Stimulated activated CD8-positive, alpha-beta memory T cell treated with anti-CD3 and anti-CD28 coated beads, Interleukin-15, amount 100 ng/mL, for 4 hours (primary cell): ENCODE measurements around the gene MKLN1.
"Not testable (repeated sequence)": the region's sequence is repeated elsewhere in the genome, so short reads cannot be mapped to it uniquely, and the experiment has no call there.

Source experiments
- DNase-seq, 2 donors: peaks; one replicate each; pipeline ENCODE4 v3.0.0-alpha.2; 2020; ENCODE audit warnings: low read depth in 2 of 2

Gene MKLN1

DNA sequence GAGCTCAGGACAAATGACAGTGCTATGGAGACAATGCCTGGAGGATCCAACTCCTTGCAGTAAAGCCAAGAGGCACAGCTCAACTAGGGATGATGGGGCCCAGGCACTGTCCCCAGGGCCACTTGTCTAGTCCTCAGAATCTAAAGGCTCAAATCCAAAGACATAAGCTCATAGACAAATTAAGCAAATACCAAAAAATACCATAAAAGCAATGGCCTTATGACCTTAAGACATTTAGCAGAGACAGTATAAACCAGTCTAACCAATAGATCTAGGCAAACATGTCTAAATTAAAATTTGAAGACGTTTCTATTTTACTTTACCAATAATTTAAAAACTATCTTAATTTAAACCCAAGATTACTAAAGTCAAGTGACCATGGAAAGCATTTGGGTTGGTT is 14.8 kb upstream of the MKLN1 start:
- no peak for DNase-seq

DNA sequence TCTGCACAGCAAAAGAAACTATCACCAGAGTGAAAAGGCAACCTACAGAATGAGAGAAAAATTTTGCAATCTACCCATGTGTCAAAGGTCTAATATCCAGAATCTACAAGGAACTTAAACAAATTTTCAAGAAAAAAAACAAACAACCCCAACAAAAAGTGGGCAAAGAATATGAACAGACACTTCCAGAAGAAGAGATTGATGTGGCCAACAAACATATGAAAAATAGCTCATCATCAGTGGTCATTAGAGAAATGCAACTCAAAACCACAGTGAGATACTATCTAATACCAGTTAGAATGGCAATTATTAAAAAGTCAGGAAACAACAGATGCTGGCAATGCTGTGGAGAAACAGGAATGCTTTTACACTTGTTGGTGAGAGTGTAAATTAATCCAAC is 7.1 kb upstream of the MKLN1 start:
- no peak for DNase-seq

DNA sequence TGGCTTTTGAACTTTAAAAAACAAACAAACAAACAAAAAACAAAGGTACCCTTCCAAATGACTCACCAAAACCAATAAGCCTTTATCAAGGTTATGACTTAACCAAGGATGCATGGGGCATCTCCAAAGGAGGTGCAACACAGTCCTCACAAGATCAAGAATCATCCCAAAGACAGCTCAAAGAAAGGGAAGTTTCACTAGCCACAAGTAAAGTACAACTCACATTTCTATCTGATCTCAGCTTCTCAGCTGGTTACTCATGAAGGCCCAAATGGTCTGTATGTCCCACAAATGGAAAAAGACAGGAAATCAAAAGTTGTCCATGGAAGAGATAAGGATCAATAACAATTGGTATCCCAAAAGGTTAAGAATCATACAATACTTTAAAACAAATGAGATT is 6.0 kb upstream of the MKLN1 start:
- DNase-seq = no peak

DNA sequence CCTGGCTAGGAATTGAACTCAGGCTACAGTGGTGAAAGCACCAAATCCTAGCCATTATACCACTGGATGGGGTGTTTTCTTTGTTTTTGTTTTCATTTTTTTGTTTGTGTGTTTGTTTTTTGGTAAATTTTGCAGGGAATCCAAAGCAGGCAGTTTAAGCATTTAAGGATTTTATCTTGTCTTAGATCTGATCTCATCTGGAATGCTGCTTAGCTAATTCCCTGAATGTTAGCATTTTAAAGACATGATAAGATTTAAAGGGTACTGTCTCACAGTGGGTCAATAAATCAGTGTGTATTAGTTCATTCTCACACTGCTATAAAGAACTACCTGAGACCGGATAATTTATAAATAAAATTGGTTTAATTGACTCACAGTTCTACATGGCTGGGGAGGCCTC is 5.6 kb upstream of the MKLN1 start:
- DNase-seq = no peak

DNA sequence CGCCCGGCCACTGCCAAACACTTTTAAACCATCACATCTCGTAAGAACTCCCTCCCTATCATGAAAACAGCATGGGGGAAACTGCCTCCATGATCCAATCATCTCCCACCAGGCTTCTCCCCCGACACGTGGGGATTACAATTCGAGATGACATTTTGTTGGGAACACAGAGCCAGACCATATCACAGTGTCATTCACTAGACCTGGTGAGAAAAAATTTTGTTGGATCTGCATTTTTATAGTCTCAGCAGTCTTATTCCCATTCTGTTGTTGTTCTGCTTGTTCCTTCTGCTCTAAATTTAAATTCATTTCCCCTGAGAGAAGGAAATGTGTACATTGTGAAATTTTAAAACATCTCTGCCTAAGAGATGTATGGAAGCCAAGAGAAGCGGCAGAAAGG is 4.8 kb upstream of the MKLN1 start:
- DNase-seq = no peak

DNA sequence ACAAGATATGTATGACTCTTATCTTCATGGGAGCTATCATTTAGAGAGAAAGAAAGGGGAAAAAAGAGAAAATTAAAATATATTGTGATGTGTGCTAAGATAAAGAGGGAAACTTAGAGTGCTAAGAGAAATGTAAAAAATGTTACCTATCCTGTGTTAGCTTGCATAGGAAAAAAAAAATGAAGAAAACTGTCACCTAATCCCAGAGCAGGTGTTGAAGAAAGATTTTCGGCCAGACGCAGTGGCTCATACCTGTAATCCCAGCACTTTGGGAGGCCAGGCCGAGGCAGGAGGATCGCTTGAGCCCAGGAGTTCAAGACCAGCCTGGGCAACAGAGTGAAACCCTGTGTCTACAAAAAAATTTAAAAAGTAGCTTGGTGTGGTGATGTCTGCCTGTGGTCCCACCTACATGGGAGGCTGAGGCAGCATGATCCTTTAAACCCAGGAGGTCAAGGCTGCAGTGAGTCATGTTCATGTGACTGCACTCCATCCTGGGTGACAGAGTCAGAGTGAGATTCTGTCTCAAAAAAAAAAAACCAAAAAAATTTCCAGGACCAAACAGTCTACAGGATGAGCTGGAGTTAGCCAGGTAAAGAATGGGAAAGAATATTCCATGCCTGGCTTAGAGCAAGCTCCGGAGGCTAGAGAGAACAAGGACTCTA is 2.4 kb upstream of the MKLN1 start:
- DNase-seq = no peak

DNA sequence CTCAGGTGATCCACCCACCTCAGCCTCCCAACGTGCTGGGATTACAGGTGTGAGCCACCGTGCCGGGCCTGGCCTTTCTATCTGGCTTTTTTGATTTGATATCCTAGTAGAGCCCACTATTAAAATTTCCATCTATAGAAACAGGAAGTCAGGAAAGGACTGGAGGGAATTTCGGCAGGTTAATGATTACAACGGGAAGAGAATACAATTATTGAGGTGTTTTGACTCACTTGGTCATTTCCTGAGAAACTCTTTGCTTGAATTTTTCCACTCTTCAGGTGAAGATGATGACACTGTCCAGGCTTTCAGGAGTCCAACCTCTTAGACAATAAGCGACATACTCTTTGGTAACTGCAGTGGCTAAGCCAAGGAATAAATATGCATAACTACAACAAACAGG is 1.1 kb upstream of the MKLN1 start:
- DNase-seq = no peak

DNA sequence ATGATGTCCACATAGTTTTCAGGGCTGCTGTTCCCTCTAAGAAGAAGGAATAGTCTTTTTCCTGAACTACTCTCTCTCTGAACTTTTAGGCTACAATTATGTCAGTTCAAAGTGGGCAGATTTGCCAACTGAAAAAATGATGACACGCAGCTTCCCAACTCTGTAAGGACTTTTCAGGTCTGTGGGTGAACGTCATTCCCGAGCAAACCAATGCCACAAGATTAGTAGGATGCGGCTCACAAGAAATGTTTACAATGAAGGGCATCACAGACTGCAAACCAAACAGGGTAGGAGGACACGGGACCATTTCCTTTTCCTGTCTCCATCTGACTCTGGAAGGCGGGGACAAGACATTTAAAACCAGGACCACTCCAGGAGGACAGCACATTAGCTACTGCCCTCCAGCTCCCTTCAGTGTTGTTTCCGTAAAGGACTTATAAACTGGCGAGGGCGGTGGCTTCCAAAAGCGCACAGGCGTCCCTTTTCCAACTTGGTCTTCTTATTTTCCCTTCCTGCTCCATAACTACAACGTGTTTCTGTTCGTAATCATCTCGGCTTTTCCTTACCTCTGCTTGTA is 539 bp upstream of the MKLN1 start:
- no peak for DNase-seq

DNA sequence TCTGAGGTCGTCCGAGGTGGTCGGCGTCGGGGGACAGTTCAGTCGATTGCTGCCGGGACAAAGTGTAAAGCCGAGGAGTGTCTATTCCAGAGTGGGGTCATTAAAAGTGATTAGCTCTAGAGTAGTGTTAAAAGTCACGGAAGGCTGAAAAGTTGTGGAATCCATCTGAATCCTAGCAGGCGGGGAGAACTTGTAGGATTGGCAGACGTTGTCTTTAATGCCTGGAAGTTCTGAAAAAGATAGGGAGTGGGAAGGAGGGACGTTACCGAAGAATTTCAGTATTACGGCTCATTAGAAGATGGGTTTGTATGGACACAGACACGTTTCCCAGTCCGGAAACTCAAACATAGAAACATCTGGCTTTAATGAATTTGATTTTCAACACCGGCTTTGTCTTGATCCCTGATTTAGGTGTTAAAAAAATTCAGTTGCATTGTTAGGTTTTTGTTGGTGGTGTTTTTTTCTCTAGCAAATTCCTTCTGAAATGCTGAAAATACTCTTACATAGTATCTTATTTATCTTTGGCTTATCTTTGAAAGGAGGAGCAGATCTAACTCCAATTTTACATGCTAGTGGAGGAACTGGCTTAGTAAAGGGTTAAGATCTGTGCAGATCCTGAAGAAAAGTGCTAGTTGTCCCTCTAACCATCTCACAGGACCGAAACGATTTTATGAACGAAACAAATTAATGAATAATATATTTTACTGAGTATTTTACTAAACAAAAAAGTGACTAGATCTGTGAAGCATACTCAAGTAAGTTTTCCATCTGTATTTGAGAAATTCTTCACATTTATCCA is 900 bp downstream of the MKLN1 start:
- no peak for DNase-seq

DNA sequence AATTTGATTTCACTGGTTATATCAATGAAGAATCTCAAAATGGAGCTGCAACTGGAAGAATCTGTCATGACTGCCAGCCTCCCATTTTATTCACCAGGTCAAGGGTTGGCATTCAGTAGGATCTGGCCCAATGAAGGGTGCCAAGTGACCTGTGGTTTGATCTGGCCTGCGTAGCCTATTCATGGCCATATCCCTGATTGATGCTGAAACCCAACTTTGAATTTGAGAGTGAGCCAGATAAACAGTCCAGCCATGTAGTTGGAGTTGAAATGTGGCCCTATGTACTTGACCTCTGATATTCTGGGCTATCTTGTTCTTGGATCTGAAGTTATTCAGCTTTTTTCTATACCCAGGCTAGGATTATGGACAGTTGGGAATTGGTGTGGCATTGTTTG is 1.5 kb downstream of the MKLN1 start:
- DNase-seq = no peak

DNA sequence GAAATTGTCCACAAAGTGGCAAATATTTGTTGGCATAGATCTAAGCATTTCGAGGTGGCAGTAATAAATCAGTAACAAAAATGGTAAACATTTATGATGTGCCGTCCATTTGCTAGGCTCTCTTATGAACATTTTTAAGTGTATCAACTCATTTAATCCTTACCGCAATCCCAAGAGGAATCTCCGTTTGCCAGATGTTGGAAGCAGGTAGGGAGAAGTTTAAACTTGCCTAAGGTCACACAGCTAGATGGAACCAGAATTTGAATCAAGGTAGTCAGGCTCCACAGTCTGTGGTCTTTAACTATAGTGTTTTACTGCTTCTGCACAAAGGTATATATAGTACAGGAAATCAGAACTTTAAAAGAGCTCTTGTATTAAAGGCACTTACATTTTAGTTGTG is 2.6 kb downstream of the MKLN1 start:
- no peak for DNase-seq

DNA sequence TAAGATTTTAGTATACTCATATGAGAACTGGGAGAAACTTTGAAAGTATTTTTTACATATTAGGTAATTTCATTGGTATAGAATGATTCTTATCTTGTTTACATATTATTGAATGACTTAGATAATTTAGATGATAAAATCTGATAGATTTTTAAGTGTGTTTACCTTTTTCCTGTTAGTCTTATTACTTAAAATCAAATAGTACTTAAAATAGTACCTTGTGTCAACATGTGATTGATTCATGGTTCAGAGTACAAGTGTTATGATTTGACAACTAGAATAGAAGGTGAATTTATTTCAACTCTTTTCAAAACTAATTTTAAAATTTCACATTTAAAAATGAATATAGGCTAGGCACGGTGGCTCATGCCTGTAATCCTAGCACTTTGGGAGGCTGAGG is 4.1 kb downstream of the MKLN1 start:
- DNase-seq = no peak

DNA sequence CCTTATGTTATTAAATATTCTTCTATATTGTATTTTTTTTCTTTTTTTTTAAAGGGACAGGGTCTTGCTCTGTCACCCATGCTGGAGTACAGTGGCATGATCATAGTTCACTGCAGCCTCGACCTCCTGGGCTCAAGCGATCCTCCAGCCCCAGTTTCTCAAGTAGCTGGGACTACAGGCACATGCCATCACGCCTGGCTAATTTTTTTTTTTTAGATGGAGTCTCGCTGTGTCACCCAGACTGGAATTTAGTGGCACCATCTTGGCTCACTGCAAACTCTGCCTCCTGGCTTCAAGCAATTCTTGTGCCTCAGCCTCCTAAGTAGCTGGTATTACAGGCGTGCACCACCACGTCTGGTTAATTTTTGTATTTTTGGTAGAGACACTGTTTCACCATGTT is 5.1 kb downstream of the MKLN1 start:
- not testable (repeated sequence) for DNase-seq

DNA sequence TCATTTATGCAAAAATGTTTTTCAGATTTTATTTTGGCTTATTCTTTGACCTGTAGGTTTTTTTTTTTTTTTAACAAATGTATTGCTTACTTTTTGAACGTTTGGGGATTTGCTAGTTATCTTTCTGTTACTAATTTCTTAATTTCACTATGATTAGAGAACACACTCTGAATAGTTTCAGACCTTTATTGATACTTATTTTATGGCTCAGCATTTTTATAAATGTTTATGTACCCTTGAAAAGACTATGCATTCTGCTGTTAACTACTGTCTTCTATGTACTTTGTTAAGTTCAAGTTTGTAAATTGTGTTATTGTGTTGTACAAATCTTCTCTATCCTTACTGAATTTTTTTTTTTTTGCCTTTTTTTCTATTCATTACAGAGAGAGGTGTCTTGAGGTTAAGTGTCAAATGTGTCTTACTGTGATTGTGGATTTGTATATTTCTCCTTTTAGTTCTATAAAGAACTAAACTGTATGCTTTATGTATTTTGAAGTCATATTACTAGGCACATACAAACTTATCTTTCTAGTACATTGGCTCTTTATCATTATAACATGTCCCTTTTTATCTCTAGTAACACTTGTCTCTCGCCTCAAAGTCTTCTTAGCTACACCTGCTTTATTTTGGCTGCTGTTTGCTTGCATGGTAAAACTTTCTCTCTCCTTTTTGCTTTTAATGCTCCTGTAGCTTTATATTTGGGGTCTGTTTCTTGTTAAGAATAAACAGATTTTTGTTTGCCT is 8.1 kb downstream of the MKLN1 start:
- DNase-seq = no peak

DNA sequence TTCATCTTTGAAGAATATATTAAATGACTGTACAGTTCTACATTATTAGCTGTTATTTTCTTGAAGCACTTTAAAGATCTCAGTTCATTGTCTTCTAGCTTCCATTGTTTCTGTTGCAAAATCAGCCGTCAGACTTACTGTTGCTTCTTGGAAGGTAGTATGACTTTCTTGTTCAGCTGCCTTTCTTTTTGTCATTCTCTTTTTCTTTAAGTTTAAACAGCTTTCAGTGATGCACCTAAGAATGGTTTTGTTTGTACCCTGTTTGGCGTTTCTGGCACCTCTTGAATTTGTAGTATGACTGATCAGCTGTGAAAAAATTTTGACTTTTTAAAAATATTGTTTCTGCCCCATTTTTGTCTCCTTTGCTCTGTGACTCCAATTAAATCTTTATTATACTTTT is 9.3 kb downstream of the MKLN1 start:
- DNase-seq = no peak

DNA sequence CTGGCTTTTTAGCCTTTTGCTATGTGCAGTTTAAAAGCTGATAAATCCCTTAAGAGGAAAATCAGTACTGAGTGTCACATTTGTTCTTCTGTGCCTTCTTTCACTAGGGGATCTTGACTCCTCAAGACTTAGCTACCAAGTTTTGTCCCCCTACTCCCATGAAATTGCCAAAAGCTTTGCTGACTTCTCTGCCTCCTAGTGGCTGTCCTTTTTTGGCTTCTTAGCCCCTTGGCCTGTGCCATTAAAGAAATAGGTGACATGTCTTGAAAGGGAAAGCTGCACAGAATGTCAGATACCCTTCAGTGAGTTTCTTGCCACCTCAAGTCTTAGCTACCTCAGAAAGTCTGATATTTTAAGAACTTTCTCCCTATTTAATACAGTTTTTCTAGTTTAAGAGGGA is 10.5 kb downstream of the MKLN1 start:
- no peak for DNase-seq

DNA sequence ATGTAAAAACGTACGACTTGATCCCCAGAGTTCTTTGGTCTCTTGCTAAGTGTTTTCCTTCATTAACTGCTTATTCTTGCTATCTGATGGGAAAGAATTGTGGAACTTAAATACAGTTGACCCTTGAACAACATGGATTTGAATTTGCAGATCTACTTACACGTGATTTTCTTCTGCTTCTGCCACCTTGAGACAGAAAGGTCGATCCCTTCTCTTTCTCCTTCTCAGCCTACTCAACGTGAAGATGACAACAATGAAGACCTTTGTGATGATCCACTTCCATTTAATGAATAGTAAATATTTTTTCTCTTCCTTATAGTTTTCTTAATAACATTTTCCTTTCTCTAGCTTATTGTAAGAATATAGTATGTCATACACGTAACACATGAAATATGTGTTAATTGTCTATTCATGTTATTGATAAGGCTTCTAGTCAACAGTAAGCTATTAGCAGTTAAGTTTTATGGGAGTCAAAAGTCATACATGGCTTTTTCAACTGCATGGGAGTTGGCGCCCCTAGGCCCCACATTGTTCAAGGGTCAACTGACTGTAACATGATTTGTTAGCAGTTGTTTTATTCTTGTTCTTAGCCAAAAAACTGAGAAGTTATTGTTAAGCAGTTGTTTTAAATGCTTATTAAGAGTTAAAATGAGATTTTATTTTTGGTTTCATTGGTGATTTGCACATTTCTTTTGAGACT is 11.2 kb downstream of the MKLN1 start:
- DNase-seq = no peak

DNA sequence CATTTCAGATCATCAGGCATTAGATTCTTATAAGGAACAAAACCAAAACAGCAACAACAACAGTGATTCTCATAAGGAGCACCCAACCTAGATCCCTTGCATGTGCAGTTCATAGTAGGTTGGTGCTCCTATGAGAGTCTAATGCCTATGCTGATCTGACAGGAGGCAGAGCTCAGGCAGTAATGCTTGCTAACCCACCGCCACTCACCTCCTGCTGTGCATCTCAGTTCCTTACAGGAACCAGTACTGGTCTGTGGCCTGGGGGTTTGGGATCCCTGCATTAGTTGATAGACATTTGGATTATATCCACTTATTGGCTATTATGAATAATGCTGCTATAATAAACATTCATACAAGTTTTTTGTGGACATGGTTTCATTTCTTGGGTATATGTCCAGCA is 14.0 kb downstream of the MKLN1 start:
- DNase-seq = no peak

DNA sequence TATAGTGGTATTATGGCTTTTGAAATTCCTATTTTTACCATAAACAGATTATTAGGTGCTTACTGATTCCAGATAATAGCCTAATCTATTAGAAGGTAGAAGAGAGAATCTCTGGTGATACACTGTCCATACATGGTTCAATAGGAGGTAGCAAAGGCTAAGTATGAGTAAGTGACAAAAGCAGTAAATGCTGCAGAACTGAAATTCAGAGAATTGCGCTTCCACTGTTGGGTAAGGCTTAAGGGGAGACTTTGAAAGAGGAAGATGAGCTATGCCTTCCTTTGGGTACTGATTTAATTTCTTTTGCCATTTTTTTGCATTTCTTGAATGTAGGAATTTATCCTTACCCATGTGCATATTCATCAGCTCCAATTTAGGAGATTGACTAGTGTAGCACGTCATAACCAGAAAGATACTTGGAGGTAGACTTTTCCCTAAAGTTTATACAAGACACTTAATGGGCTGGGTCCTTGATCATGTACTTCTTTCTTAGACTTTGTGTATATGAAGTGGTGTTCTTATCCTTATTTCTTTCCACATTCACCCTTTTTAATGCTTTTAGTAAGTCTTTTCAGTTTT is 15.3 kb downstream of the MKLN1 start:
- no peak for DNase-seq

DNA sequence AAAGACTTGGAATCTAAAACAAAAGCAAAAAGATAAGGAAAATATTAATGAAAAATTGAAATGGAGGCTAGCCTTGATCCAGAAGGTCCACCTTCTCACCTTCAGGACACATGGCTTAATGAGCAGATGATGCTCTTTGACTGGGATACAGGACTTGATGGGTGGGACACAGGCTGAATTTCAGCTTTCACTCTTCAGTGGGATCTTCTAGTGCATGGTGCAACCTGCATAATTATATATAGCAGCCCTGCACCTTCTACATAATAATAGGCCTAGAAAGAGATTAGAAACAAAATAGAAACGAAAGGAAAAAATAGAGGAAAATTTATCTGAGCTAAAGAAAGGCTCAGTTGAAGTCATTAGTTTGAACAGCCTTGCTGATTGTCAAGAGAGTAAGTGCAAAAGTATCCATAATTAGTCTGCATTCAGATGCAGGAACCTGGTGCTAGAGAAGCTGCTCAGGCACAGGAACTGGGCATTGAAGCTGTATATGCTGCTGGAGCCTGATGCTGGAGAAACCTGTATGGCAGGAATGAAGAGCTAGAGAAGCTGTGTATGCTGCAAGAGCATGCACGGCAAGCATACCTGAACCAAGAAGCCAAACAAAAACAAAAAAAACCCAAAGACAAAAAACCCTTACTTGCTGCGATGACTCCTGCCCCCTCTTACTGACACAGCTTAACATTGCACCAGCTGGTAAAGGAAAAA is 19.4 kb downstream of the MKLN1 start:
- no peak for DNase-seq

DNA sequence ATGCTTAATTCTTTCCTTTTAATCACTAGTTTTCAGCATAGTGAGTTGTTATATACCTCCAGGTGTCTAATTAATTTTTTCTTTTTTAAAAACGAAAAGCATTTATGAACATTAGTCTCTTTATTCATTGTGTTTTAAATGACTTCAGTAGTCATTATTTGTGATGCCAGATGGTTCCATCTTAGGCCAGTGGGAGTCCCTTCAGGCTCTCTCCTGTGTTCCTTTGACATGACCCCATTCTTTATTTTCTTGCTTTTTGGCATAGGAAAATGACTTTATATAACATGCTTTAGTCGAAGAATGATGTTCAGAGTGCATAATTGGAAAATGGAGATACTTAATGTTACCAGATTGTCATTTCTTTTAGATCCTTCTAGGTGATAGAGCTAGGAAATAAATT is 24.4 kb downstream of the MKLN1 start:
- DNase-seq = no peak
